HCT116 (cell line): ENCODE measurements around the gene ANKRD10. TPM values are rescaled to one million over a fixed set of nuclear protein-coding genes. Genes with fewer than 3 reads are reported as not detected.

ENCODE experiments used
- ATAC-seq: fragments of 200-7000 bp; cut with Tn5 transposase; 2 replicates; pipeline ENCODE4 v1.9.1; 2020; ENCODE audit warnings: mild to moderate bottlenecking, moderate library complexity
- BruUV-seq: library from RNA; stranded (reverse); fragments of 400-500 nt; replicated peaks from 2 replicates; lab custom pipeline; 2021; lab: Mats Ljungman, UMichigan
- CTCF ChIA-PET: fragments of 300-600 bp; sonication (Branson Sonifier 250); formaldehyde crosslinking; loops from one replicate; lab custom pipeline; 2021; ENCODE audit warnings: antibody characterized with exemption; lab: Charles Lee
- POLR2A ChIA-PET: fragments of 300-600, 350-600 bp; sonication (Branson Sonifier 250); formaldehyde crosslinking; loops from one replicate; lab custom pipeline; 2021; ENCODE audit warnings: antibody characterized with exemption; lab: Charles Lee
- RAD21 ChIA-PET, 2 experiments: fragments of 300-600 bp; sonication (Branson Sonifier 250); formaldehyde crosslinking; loops; one replicate each; lab custom pipeline; 2023; ENCODE audit warnings: low total read pairs in 2 of 2; ENCODE audit not compliant: uncharacterized antibody in 2 of 2, unreplicated experiment in 2 of 2, low non-redundant PET in 1 of 2; lab: Charles Lee
- DNase-seq: peaks from one replicate; pipeline ENCODE4 v3.0.0-alpha.2; 2010; ENCODE audit warnings: low read depth, low spot score
- H2AFZ ChIP-seq: fragments of 200-600 bp; shearing (Covaris generic), sonication (generic); 2 replicates; pipeline ENCODE4 v1.6.1; 2017; ENCODE audit warnings: low read depth, mixed run types, mixed read lengths, antibody characterized with exemption, low read length; ENCODE audit not compliant: poor library complexity, severe bottlenecking
- H3K27ac ChIP-seq: 2 replicates; pipeline ENCODE4 v1.5.1; 2012; ENCODE audit warnings: low read depth, low read length
- H3K27me3 ChIP-seq: fragments of 200-600 bp; sonication (generic); 2 replicates; pipeline ENCODE4 v1.6.1; 2016; ENCODE audit warnings: mixed run types, low read length, mixed read lengths; ENCODE audit not compliant: insufficient read depth
- H3K36me3 ChIP-seq, 2 experiments: fragments of 200-500 bp in 1 of 2; fragments of 200-600 bp in 1 of 2; sonication (Bioruptor generic) in 1 of 2; sonication (generic) in 1 of 2; 2 replicates each; pipeline versions ENCODE4 v1.5.1 to v1.6.1; 2014 to 2016; ENCODE audit warnings: low read length in 2 of 2, inconsistent platforms in 1 of 2, mixed read lengths in 1 of 2, mixed run types in 1 of 2; ENCODE audit not compliant: insufficient read depth in 2 of 2, control insufficient read depth in 1 of 2
- H3K4me1 ChIP-seq, 2 experiments: fragments of 200-600 bp in 1 of 2; sonication (generic) in 1 of 2; 2 replicates each; pipeline versions ENCODE4 v1.5.1 to v1.6.1; 2012 to 2017; ENCODE audit warnings: low read length in 2 of 2, inconsistent platforms in 1 of 2, mild to moderate bottlenecking in 1 of 2, mixed read lengths in 1 of 2, mixed run types in 1 of 2, moderate library complexity in 1 of 2; ENCODE audit not compliant: insufficient read depth in 2 of 2, control insufficient read depth in 1 of 2
- H3K4me2 ChIP-seq: fragments of 200-600 bp; sonication (generic); 2 replicates; pipeline ENCODE4 v1.6.1; 2017; ENCODE audit warnings: mixed run types, low read length, mixed read lengths
- H3K4me3 ChIP-seq, 2 experiments: fragments of 200-600 bp in 1 of 2; sonication (generic) in 1 of 2; replicated peaks in 1 of 2; 2 replicates each; pipeline ENCODE4 v1.5.1; 2011 to 2016; ENCODE audit warnings: low read length in 2 of 2, control low read depth in 1 of 2, low read depth in 1 of 2, mild to moderate bottlenecking in 1 of 2, mixed read lengths in 1 of 2, mixed run types in 1 of 2
- H3K79me2 ChIP-seq: fragments of 200-600 bp; sonication (generic); 2 replicates; pipeline ENCODE4 v1.6.1; 2017; ENCODE audit warnings: mild to moderate bottlenecking, mixed run types, low read length, moderate library complexity, mixed read lengths; ENCODE audit not compliant: insufficient read depth
- H3K9ac ChIP-seq: fragments of 200-600 bp; sonication (generic); 2 replicates; pipeline ENCODE4 v1.6.1; 2016; ENCODE audit warnings: low read length, mixed read lengths
- H3K9me2 ChIP-seq: fragments of 200-600 bp; sonication (generic), shearing (Covaris generic); 2 replicates; pipeline ENCODE4 v1.6.1; 2017; ENCODE audit warnings: mixed run types, mild to moderate bottlenecking, moderate library complexity; ENCODE audit not compliant: insufficient read depth
- H3K9me3 ChIP-seq, 2 experiments: fragments of 200-500 bp in 1 of 2; fragments of 200-600 bp in 1 of 2; sonication (Bioruptor generic) in 1 of 2; sonication (generic) in 1 of 2; 2 replicates each; pipeline ENCODE4 v1.6.1; 2014 to 2017; ENCODE audit warnings: low read length in 2 of 2, mixed read lengths in 2 of 2, inconsistent platforms in 1 of 2, low read depth in 1 of 2, mild to moderate bottlenecking in 1 of 2, mixed run types in 1 of 2, moderate library complexity in 1 of 2; ENCODE audit not compliant: control insufficient read depth in 1 of 2, insufficient read depth in 1 of 2
- H4K20me1 ChIP-seq: fragments of 200-600 bp; sonication (generic), shearing (Covaris generic); 2 replicates; pipeline ENCODE4 v1.6.1; 2017; ENCODE audit warnings: mixed run types, mild to moderate bottlenecking, moderate library complexity; ENCODE audit not compliant: insufficient read depth
- ATF3 ChIP-seq: IDR thresholded peaks from 2 replicates; pipeline ENCODE4 v1.6.1; 2012
- CTCF ChIP-seq, 3 experiments: fragments of 200-600 bp in 1 of 3; sonication (generic) in 1 of 3; IDR thresholded peaks in 2 of 3; conservative IDR thresholded peaks in 1 of 3; 2 replicates each; pipeline ENCODE4 v1.5.1; 2012 to 2017; ENCODE audit warnings: low read depth in 2 of 3, low read length in 2 of 3, antibody characterized with exemption in 1 of 3, borderline replicate concordance in 1 of 3, control low read depth in 1 of 3, mild to moderate bottlenecking in 1 of 3, mixed read lengths in 1 of 3, mixed run types in 1 of 3, moderate library complexity in 1 of 3; ENCODE audit not compliant: insufficient read depth in 1 of 3
- REST ChIP-seq: IDR thresholded peaks from 2 replicates; pipeline ENCODE4 v1.6.1; 2012; ENCODE audit warnings: low read depth
- TCF7L2 ChIP-seq: IDR thresholded peaks from 2 replicates; pipeline ENCODE4 v1.7.0; 2011; ENCODE audit warnings: borderline replicate concordance, inconsistent platforms; ENCODE audit not compliant: insufficient read depth, insufficient read length; ENCODE audit errors: extremely low read depth
- YY1 ChIP-seq: IDR thresholded peaks from 2 replicates; pipeline ENCODE4 v1.6.1; 2011; ENCODE audit warnings: low read length, low read depth, moderate library complexity, mild to moderate bottlenecking; ENCODE audit not compliant: insufficient replicate concordance; ENCODE audit errors: extremely low read depth
- intact Hi-C: fragments of 100-400 bp; cut with micrococcal nuclease; formaldehyde crosslinking; loops from 2 replicates; pipeline ENCODE4 v1.10.0; 2022
- total RNA-seq: library from RNA; stranded (reverse); gene quantifications from one replicate; pipeline ENCODE4 v1.2.1, GENCODE V29; 2021; ENCODE audit not compliant: unreplicated experiment

ANKRD10 gene
- total RNA-seq, 1 experiment from 2014 or later: 173 TPM

- Histone ChIP-seq H3K9ac (no peak overlapping the region), H3K79me2 (peaks cover 98% of the 10 kb centered on the region), H3K4me1 (no peaks in the 10 kb centered on the region; a peak in 1 of 4 replicates), H2AFZ (no peak overlapping the region), H3K4me3 (no peak overlapping the region), H3K27ac (no peak overlapping the region), H4K20me1 (peaks cover 62% of the 10 kb centered on the region), H3K9me3 (no peaks in the 10 kb centered on the region), H3K9me2 (no peaks in the 10 kb centered on the region), H3K36me3 (peaks cover 39 to 70% of the 10 kb centered on the region in 2 experiments), H3K4me2 (no peak overlapping the region), H3K27me3 (no peaks in the 10 kb centered on the region)
- no peak for DNase-seq
- ChIA-PET RAD21 (no interaction called here), CTCF (no interaction called here), POLR2A (no interaction called here)
- ATAC-seq: no peak
- BruUV-seq: no TSS peak
- intact Hi-C loops: no loop called here
- TF ChIP-seq ATF3: no peak
Observed at GRCh38 chr13:110897521-110897920, 17.3 kb downstream of the ANKRD10 start.

- Histone ChIP-seq H3K27me3 (no peaks in the 10 kb centered on the region), H2AFZ (no peak overlapping the region), H3K4me2 (no peak overlapping the region), H3K9me3 (no peaks in the 10 kb centered on the region), H3K79me2 (peaks cover 93% of the 10 kb centered on the region), H3K4me3 (no peak overlapping the region), H4K20me1 (peaks cover 57% of the 10 kb centered on the region), H3K36me3 (peaks cover 38 to 72% of the 10 kb centered on the region in 2 experiments), H3K9ac (no peak overlapping the region), H3K9me2 (no peaks in the 10 kb centered on the region), H3K27ac (no peak overlapping the region), H3K4me1 (no peaks in the 10 kb centered on the region; a peak in 1 of 4 replicates)
- RAD21 ChIA-PET: no interaction called here
- ATAC-seq: peak; percentile 43; the same call in 1 of the 2 replicates
- no TSS peak for BruUV-seq
- TF ChIP-seq TCF7L2 (no peak), YY1 (no peak), CTCF (IDR thresholded peaks at IDR 0.05 in 2 of 3, conservative IDR thresholded peaks at IDR 0.05 in 1 of 3; ENCODE audit: borderline replicate concordance in 1 of 3, insufficient read depth in 1 of 3, low read depth in 2 of 3, low read length in 2 of 3) (no peak), REST (no peak)
- no peak for DNase-seq
- POLR2A ChIA-PET: no interaction called here
- intact Hi-C loops: no loop called here
- CTCF ChIA-PET: no interaction called here
Observed at GRCh38 chr13:110897014-110897413, 17.9 kb downstream of the ANKRD10 start.
